NT2/D1 (cell line): ENCODE data around the gene NAA40.

Experiments used
- SUZ12 ChIP-seq: IDR thresholded peaks from 2 replicates; pipeline ENCODE4 v1.6.1; 2011; ENCODE audit not compliant: insufficient read length, insufficient read depth; ENCODE audit errors: extremely low read depth
- YY1 ChIP-seq: IDR thresholded peaks from 2 replicates; pipeline ENCODE4 v1.6.1; 2011; ENCODE audit not compliant: insufficient read length, insufficient read depth
- ZNF274 ChIP-seq: IDR thresholded peaks from 2 replicates; pipeline ENCODE4 v1.6.1; 2011; ENCODE audit warnings: mild to moderate bottlenecking, low read depth, low read length

GRCh38 chr11:63969461-63969860 lies 30.7 kb downstream of the NAA40 start:
- no peak for TF ChIP-seq SUZ12
- TF ChIP-seq YY1, result no peak
- TF ChIP-seq ZNF274, result no peak
